ENCODE measurements around the gene NR5A2. TPM values are rescaled to one million over a fixed set of nuclear protein-coding genes. Genes with fewer than 3 reads are reported as not detected.

NR5A2 gene
- total RNA-seq, 4 donors from 2014 or later: 3.2 to 6.8 (median 6.5) TPM

DNA sequence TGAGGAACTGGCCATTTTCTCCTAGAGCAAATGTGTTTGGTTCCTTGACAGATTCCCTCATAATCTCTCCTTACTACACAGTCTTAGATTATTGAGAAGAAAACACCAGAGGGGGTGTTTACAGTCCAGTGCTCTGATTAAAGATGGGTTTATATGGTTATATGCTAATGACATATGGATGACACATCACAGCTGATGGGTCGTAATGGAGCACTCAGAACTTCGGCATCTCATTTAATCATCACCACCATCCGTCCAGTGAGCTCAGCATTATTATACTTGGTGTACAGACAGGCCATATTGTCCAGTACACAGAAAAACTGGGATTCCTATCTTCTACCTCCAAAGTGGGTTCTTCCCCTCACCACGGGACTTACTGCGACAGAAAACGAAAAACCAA, 22.3 kb upstream of the NR5A2 start:
- TF ChIP-seq CTCF (IDR thresholded peaks at IDR 0.05; ENCODE audit: low read depth): no peak

- TF ChIP-seq CTCF (IDR thresholded peaks at IDR 0.05; ENCODE audit: low read depth): no peak
Measured at GRCh38 chr1:200006711-200007110, 20.8 kb upstream of the NR5A2 start.

- TF ChIP-seq CTCF (IDR thresholded peaks at IDR 0.05; ENCODE audit: low read depth): no peak
Measured at GRCh38 chr1:200015811-200016210, 11.7 kb upstream of the NR5A2 start.

DNA sequence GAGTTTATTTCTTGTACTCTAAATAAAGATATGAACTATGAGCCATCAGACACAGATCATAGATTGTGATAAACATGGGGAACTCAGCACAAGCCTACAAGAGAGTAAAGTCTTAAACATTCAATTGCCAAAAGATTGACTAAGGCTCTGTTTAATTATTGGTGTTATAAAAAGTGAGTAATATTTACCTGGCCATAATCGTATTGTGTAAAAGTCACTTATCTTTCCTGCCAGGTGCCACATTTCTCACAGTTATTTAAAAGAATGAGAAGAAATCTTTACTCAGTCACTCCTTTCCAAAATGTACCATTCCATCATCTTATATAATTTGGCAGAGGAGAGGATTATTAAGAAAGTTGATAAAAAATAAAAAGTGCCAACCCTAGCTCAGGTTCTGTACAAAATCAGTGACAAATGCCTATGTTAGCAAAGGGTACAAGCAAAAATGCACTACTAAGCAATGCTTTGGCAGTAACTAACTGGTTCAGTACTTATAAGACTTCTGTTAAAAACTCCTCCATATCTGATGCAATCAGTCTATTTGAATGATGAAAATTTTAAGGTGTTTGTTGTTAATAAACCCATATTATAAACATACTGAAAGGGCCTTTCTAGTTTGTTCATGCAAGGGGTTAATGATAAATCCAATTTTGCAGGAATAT, 5.8 kb upstream of the NR5A2 start:
- TF ChIP-seq CTCF (IDR thresholded peaks at IDR 0.05; ENCODE audit: low read depth): no peak

GRCh38 chr1:200022239-200022804, 5.2 kb upstream of the NR5A2 start:
- TF ChIP-seq CTCF (IDR thresholded peaks at IDR 0.05; ENCODE audit: low read depth): no peak

DNA sequence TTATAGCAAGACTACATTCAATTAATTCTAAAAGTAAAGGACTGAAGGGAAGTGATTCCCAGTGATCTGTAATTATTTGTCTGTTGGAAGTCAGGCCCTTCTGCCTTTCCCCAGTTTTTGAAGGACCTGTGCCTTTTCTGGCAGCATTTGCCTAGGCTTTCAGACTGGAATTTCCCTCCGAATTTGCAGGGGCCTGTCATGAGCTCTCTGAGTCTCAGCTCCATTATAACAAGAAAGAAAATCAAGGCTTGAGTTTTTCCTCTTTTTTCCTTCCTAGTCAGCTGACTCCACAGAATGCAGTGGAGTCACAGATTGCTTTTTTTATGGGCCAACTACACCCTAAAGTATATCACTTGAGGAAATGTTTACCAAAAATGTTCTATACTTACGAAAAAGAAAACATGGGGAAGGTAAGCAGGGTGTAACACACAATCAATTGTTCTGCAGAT, 1.1 kb downstream of the NR5A2 start:
- TF ChIP-seq CTCF (IDR thresholded peaks at IDR 0.05; ENCODE audit: low read depth): no peak

DNA sequence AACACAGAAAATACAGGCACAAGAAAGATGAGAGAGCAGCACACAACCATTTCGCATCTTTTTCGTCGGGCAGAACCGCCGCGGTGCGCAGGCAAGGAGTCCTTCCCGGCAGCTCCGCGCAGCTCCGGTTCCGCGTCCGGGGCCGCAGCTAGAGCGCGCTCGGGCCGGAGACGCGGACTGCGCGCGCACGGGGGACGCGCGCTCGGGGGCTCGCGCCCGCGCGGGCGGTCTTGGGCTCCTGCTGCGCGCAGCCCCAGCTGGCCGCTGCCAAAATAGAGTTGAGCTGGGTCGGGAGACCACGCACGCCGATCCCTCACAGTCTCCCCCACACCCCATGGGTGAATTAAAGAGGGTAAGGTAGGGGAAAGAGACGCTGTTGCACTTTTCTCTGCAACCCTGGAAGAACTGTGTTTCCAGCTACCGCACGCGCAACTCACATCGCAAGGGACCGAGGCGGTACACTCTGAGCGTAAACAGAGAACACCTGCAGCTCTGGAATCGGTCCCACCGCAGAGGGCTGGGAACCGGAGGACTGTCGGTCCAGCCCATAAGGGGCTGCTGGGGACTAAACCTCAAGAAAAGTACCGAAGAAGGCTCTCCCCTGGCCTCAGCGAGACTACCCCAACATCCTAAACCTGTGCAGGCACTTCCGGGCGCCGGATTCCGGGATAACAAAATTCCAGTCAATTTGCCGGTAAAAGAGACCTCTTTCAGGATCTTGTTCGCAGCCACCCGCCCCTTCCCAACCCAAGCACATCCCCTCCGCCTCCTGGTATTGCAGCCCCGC, 1.7 kb downstream of the NR5A2 start:
- no peak for TF ChIP-seq CTCF (IDR thresholded peaks at IDR 0.05; ENCODE audit: low read depth)

All from subcutaneous adipose tissue (tissue), 4 donors.